K562 (cell line): ENCODE data around the gene PITPNM3. TPM values are rescaled to one million over a fixed set of nuclear protein-coding genes. Genes with fewer than 3 reads are reported as not detected.
A peak's percentile ranks its signal among the peaks of the same experiment; 100 is the strongest.

Source experiments
- CTCF ChIP-seq, 3 experiments: IDR thresholded peaks in 2 of 3; conservative IDR thresholded peaks in 1 of 3; 2 replicates each; pipeline ENCODE4 v1.5.1; 2011 to 2012; ENCODE audit warnings: low read length in 3 of 3, mild to moderate bottlenecking in 3 of 3, control low read depth in 2 of 3, improper control_type of control experiment in 1 of 3, inconsistent platforms in 1 of 3, low read depth in 1 of 3, mixed read lengths in 1 of 3, moderate library complexity in 1 of 3; ENCODE audit not compliant: insufficient read depth in 2 of 3
- CUX1 ChIP-seq: fragments of 200-800 bp; sonication (Bioruptor generic); IDR thresholded peaks from 2 replicates; pipeline ENCODE4 v1.6.1; 2016; ENCODE audit warnings: missing genetic modification characterization, missing compliant biosample characterization
- GABPA ChIP-seq: fragments of 200-800 bp; sonication (Bioruptor generic); conservative IDR thresholded peaks from 2 replicates; pipeline ENCODE4 v1.6.1; 2016; ENCODE audit warnings: low read depth, missing genetic modification characterization, missing compliant biosample characterization
- HDAC2 ChIP-seq: fragments of 450-650 bp; IDR thresholded peaks from 2 replicates; pipeline ENCODE4 v1.6.1; 2016; ENCODE audit warnings: mild to moderate bottlenecking
- ILF3 ChIP-seq: fragments of 450-650 bp; IDR thresholded peaks from 2 replicates; pipeline ENCODE4 v1.6.1; 2018; ENCODE audit warnings: antibody characterized with exemption, mild to moderate bottlenecking, moderate library complexity, borderline replicate concordance
- JUND ChIP-seq, 2 experiments: IDR thresholded peaks; 2 replicates in 1 of 2; 3 replicates in 1 of 2; pipeline ENCODE4 v1.6.1; 2011; ENCODE audit warnings: borderline replicate concordance in 2 of 2, low read depth in 2 of 2, low read length in 2 of 2, improper control_type of control experiment in 1 of 2, missing biosample characterization in 1 of 2, missing genetic modification characterization in 1 of 2, missing genetic modification reagents in 1 of 2
- KAT8 ChIP-seq: fragments of 450-650 bp; IDR thresholded peaks from 2 replicates; pipeline ENCODE4 v1.6.1; 2016; ENCODE audit warnings: low read depth, mild to moderate bottlenecking
- NCOA1 ChIP-seq: fragments of 450-650 bp; IDR thresholded peaks from 2 replicates; pipeline ENCODE4 v1.6.1; 2016; ENCODE audit warnings: low read depth
- NR2C1 ChIP-seq, 2 experiments: fragments of 450-650 bp; IDR thresholded peaks; 2 replicates each; pipeline ENCODE4 v1.6.1; 2017; ENCODE audit warnings: mild to moderate bottlenecking in 2 of 2, antibody characterized with exemption in 1 of 2, inconsistent platforms in 1 of 2, missing compliant biosample characterization in 1 of 2, missing genetic modification characterization in 1 of 2
- RAD21 ChIP-seq, 2 experiments: fragments of 250-450 bp in 1 of 2; fragments of 450-650 bp in 1 of 2; sonication (Bioruptor Pico) in 1 of 2; formaldehyde crosslinking in 1 of 2; IDR thresholded peaks in 1 of 2; conservative IDR thresholded peaks in 1 of 2; 2 replicates each; pipeline versions ENCODE4 v1.4.0 to v1.8.0; 2020 to 2022; ENCODE audit warnings: mild to moderate bottlenecking in 2 of 2, moderate library complexity in 1 of 2
- RB1 ChIP-seq: fragments of 450-650 bp; IDR thresholded peaks from 2 replicates; pipeline ENCODE4 v1.6.1; 2017; ENCODE audit warnings: low read depth, mild to moderate bottlenecking
- SMC3 ChIP-seq: conservative IDR thresholded peaks from 2 replicates; pipeline ENCODE4 v1.6.1; 2011; ENCODE audit warnings: low read depth, low read length, improper control_type of control experiment; ENCODE audit not compliant: insufficient read depth
- ZNF224 ChIP-seq: sonication (generic); formaldehyde crosslinking; IDR thresholded peaks from 2 replicates; pipeline ENCODE4 v1.8.0; 2022; ENCODE audit warnings: mild to moderate bottlenecking, missing genetic modification reagents
- ZNF511 ChIP-seq: sonication (generic); formaldehyde crosslinking; IDR thresholded peaks from 2 replicates; pipeline ENCODE4 v1.8.0; 2022; ENCODE audit warnings: mild to moderate bottlenecking, missing genetic modification reagents
- ZNF583 ChIP-seq: fragments of 250-450 bp; sonication (Bioruptor Pico); IDR thresholded peaks from 2 replicates; pipeline ENCODE4 v1.4.0; 2020
- polyA plus RNA-seq, 8 experiments: library from polyadenylated mRNA; depleted of rRNA in 4 of 8; stranded (reverse) in 5 of 8; unstranded in 3 of 8; fragments of >200 nt; fragmentation: Nextera tagmentation in 2 of 8; fragmentation: Illumina TruSeq in 1 of 8; extraction: Ambion mirVana in 2 of 8; extraction: Trizol in 1 of 8; gene quantifications; 2 replicates each; pipeline versions ENCODE4 v1.2.1 to v1.2.3, GENCODE V29; 2011 to 2014; ENCODE audit warnings: inconsistent platforms in 1 of 8, missing spikeins in 1 of 8
- total RNA-seq, 7 experiments: library from RNA; depleted of rRNA in 6 of 7; stranded (reverse); fragments of >200 nt in 6 of 7; fragmentation: Illumina TruSeq in 2 of 7; extraction: Trizol in 2 of 7; gene quantifications; 2 replicates each; pipeline versions ENCODE4 v1.2.1 to v1.2.3, GENCODE V29; 2011 to 2021; ENCODE audit warnings: low replicate concordance in 1 of 7
- TF ChIP-seq, protein P1 (sequence below): sonication (generic); formaldehyde crosslinking; IDR thresholded peaks from 2 replicates; pipeline ENCODE4 v1.8.1; 2023; ENCODE audit warnings: mild to moderate bottlenecking, missing genetic modification reagents

Gene PITPNM3
- total and polyA plus RNA-seq, 9 of the 15 experiments (the other 6 are each of a cell fraction or from before 2014, with no cell fraction given) = 0.14 to 0.38 (median 0.22) TPM; not detected in 2

DNA sequence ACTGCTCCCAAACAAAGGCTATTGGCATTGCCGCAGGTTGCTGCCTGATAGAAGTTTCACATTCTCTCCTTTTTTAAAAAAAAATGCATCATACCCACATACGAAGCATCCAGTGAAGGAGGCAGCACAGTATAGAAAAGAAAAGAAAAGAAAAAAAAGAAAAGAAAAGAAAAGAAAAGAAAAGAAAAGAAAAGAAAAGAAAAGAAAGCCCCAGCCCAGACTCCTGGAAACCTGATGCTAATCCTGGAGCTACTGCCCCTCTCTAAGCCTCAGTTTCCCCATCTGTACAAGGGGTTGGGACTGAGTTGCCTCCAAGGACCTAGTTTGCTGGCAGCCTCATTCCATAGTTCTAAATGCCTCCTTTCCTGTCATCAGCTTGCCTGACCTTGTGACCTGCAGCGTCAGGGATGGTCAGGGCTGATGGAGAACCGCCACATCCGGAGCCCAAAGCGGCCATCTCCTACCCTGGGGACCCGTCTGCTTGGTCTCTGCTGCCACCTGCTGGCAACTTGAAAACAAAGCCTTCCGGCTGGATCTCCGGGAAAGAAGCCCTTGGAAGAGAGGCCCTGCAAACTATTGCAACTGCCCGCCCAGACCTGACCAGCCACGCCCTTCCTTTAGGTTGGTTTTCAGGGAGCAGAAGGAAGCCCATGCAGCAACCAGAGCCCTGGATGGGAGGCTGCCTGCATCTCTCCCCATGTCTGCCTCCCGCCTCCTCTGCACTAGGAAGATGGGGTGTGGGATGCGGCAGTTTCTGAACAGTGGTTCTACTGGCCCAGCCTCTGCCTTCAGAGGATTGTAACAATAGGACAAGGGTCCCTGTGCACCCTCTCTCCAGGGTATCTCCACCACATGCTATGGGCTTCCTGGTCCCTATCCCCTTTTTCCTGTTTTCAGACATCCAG, 134.4 kb downstream of the PITPNM3 start (continued):
- no peak for TF ChIP-seq ZNF224 (CRISPR knock-in tag)
- TF ChIP-seq KAT8 = no peak
- TF ChIP-seq, protein P1, sequence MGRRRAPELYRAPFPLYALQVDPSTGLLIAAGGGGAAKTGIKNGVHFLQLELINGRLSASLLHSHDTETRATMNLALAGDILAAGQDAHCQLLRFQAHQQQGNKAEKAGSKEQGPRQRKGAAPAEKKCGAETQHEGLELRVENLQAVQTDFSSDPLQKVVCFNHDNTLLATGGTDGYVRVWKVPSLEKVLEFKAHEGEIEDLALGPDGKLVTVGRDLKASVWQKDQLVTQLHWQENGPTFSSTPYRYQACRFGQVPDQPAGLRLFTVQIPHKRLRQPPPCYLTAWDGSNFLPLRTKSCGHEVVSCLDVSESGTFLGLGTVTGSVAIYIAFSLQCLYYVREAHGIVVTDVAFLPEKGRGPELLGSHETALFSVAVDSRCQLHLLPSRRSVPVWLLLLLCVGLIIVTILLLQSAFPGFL = no peak
- no peak for TF ChIP-seq ZNF511 (CRISPR knock-in tag)
- TF ChIP-seq NCOA1 = no peak
- TF ChIP-seq RAD21 (CRISPR knock-in tag; conservative IDR thresholded peaks at IDR 0.05 in 1 of 2, IDR thresholded peaks at IDR 0.05 in 1 of 2) = peak; percentile 81 to 89
- no peak for TF ChIP-seq ZNF583
- 0 out of 2 replicates have a peak, but pooled peaks have one; percentile 28 for TF ChIP-seq HDAC2
- peak; percentile 47; the same call in 1 of the 2 replicates for TF ChIP-seq JUND (IDR thresholded peaks at IDR 0.05; ENCODE audit: borderline replicate concordance, low read depth, low read length)
- TF ChIP-seq JUND (tag; IDR thresholded peaks at IDR 0.05; ENCODE audit: borderline replicate concordance, low read depth, low read length) = no peak
- TF ChIP-seq RB1 = peak; percentile 46; the same call in 1 of the 2 replicates
- peak; percentile 77 for TF ChIP-seq SMC3
- TF ChIP-seq GABPA (tag) = 0 out of 2 replicates have a peak, but pooled peaks have one; percentile 32
- TF ChIP-seq ILF3 = no peak
- peak; percentile 45; the same call in 1 of the 2 replicates for TF ChIP-seq NR2C1 (IDR thresholded peaks at IDR 0.05)
- TF ChIP-seq NR2C1 (tag; IDR thresholded peaks at IDR 0.05) = peak; percentile 75
- TF ChIP-seq CUX1 = no peak
- TF ChIP-seq CTCF (IDR thresholded peaks at IDR 0.05 in 2 of 3, conservative IDR thresholded peaks at IDR 0.05 in 1 of 3; ENCODE audit: insufficient read depth in 2 of 3, low read depth in 1 of 3, low read length in 3 of 3) = peak; percentile 83 to 86 (median 84)
